CD14-positive monocyte (primary cell): ENCODE results near the gene DNAJB11. TPM values are rescaled to one million over a fixed set of nuclear protein-coding genes. Genes with fewer than 3 reads are reported as not detected.

ENCODE experiments used
- DNase-seq, 3 donors: peaks; one replicate each; pipeline ENCODE4 v3.0.0-alpha.2; 2011 to 2022
- H2AFZ ChIP-seq: 2 replicates; pipeline ENCODE4 v1.6.0; 2012; ENCODE audit warnings: mild to moderate bottlenecking, low read depth, low read length, inconsistent platforms; ENCODE audit not compliant: insufficient read depth, poor library complexity, severe bottlenecking
- H3K27ac ChIP-seq, 2 donors: 1 replicate in 1 of 2; 2 replicates in 1 of 2; pipeline ENCODE4 v1.5.1; 2012 to 2013; ENCODE audit warnings: low read length in 2 of 2, control low read depth in 1 of 2, inconsistent platforms in 1 of 2, low read depth in 1 of 2, mild to moderate bottlenecking in 1 of 2
- H3K27me3 ChIP-seq, 2 donors: one replicate each; pipeline versions ENCODE4 v1.6.0 to v1.6.1; 2011 to 2013; ENCODE audit warnings: low read length in 2 of 2; ENCODE audit not compliant: control insufficient read depth in 2 of 2, insufficient read depth in 2 of 2
- H3K36me3 ChIP-seq, 2 donors: replicated peaks in 1 of 2; 1 replicate in 1 of 2; 2 replicates in 1 of 2; pipeline versions ENCODE4 v1.5.1 to v1.6.1; 2012 to 2013; ENCODE audit warnings: low read length in 2 of 2, control low read depth in 1 of 2, inconsistent platforms in 1 of 2, mild to moderate bottlenecking in 1 of 2; ENCODE audit not compliant: insufficient read depth in 2 of 2, control insufficient read depth in 1 of 2
- H3K4me1 ChIP-seq, 2 donors: 1 replicate in 1 of 2; 2 replicates in 1 of 2; pipeline versions ENCODE4 v1.5.1 to v1.6.1; 2012 to 2013; ENCODE audit warnings: low read length in 2 of 2, control low read depth in 1 of 2, inconsistent platforms in 1 of 2, mild to moderate bottlenecking in 1 of 2, moderate library complexity in 1 of 2; ENCODE audit not compliant: insufficient read depth in 2 of 2, control insufficient read depth in 1 of 2
- H3K4me2 ChIP-seq: replicated peaks from 2 replicates; pipeline ENCODE3; 2012; ENCODE audit warnings: low read length, moderate library complexity, mild to moderate bottlenecking; ENCODE audit not compliant: poor library complexity, severe bottlenecking; ENCODE audit errors: extremely low read depth
- H3K4me3 ChIP-seq, 3 experiments: fragments of 200-600 bp in 1 of 3; sonication (generic) in 1 of 3; replicated peaks in 1 of 3; 1 replicate in 2 of 3; 2 replicates in 1 of 3; pipeline ENCODE4 v1.5.1; 2011 to 2013; ENCODE audit warnings: low read length in 3 of 3, mild to moderate bottlenecking in 3 of 3, control low read depth in 2 of 3, low read depth in 2 of 3, inconsistent platforms in 1 of 3, moderate library complexity in 1 of 3
- H3K79me2 ChIP-seq: 2 replicates; pipeline ENCODE4 v1.6.0; 2012; ENCODE audit warnings: mild to moderate bottlenecking, control low read depth, inconsistent platforms, low read length, moderate library complexity; ENCODE audit not compliant: insufficient read depth
- H3K9ac ChIP-seq: 2 replicates; pipeline ENCODE4 v1.6.0; 2017; ENCODE audit warnings: low read length, mild to moderate bottlenecking; ENCODE audit not compliant: insufficient read depth, poor library complexity, severe bottlenecking
- H3K9me3 ChIP-seq, 2 donors: replicated peaks in 1 of 2; 1 replicate in 1 of 2; 2 replicates in 1 of 2; pipeline versions ENCODE4 v1.5.1 to v1.6.1; 2012 to 2013; ENCODE audit warnings: low read length in 2 of 2, control low read depth in 1 of 2; ENCODE audit not compliant: control insufficient read depth in 1 of 2, insufficient read depth in 1 of 2
- H4K20me1 ChIP-seq: 2 replicates; pipeline ENCODE4 v1.6.0; 2012; ENCODE audit warnings: mild to moderate bottlenecking, low read length, control low read depth, moderate library complexity; ENCODE audit not compliant: insufficient read depth
- H3K27ac Mint-ChIP-seq, 7 donors: one replicate each; pipeline ENCODE4 v1.8.0; 2020; ENCODE audit warnings: mild to moderate bottlenecking in 7 of 7, mixed read lengths in 7 of 7, moderate library complexity in 6 of 7, inconsistent platforms in 2 of 7
- H3K27me3 Mint-ChIP-seq, 3 donors: one replicate each; pipeline ENCODE4 v1.8.0; 2021 to 2022; ENCODE audit warnings: low read depth in 3 of 3, mild to moderate bottlenecking in 3 of 3, mixed read lengths in 3 of 3, moderate library complexity in 3 of 3, inconsistent platforms in 1 of 3
- H3K36me3 Mint-ChIP-seq, 2 donors: one replicate each; pipeline ENCODE4 v1.8.0; 2020; ENCODE audit warnings: mixed read lengths in 2 of 2, inconsistent platforms in 1 of 2, mild to moderate bottlenecking in 1 of 2
- H3K4me1 Mint-ChIP-seq: one replicate; pipeline ENCODE4 v1.8.0; 2020; ENCODE audit warnings: mild to moderate bottlenecking, mixed read lengths
- H3K4me3 Mint-ChIP-seq, 2 donors: one replicate each; pipeline ENCODE4 v1.8.0; 2020; ENCODE audit warnings: mild to moderate bottlenecking in 2 of 2, mixed read lengths in 2 of 2, moderate library complexity in 1 of 2
- H3K9me3 Mint-ChIP-seq, 7 donors: one replicate each; pipeline ENCODE4 v1.8.0; 2020 to 2022; ENCODE audit warnings: mixed read lengths in 7 of 7, mild to moderate bottlenecking in 6 of 7, moderate library complexity in 6 of 7, inconsistent platforms in 2 of 7
- CTCF ChIP-seq: fragments of 200-600 bp; IDR thresholded peaks from one replicate; pipeline ENCODE4 v1.8.0; 2022; ENCODE audit warnings: antibody characterized with exemption, mild to moderate bottlenecking
- WGBS: methylation state at CpG from one replicate; pipeline ENCODE4 v1.1.5; 2013; ENCODE audit warnings: missing lambda C conversion rate; ENCODE audit not compliant: insufficient coverage; 5-methylcytosine and 5-hydroxymethylcytosine counted together
- intact Hi-C, 2 donors: fragments of 100-400 bp; cut with micrococcal nuclease; formaldehyde crosslinking; loops; one replicate each; pipeline versions ENCODE4 v1.15.0 to v1.15.1; 2023
- polyA plus RNA-seq, 3 donors: library from polyadenylated mRNA; depleted of rRNA in 1 of 3; unstranded in 2 of 3; stranded (reverse) in 1 of 3; fragments of 300-500 nt in 2 of 3; fragments of >200 nt in 1 of 3; fragmentation: Illumina TruSeq in 2 of 3; gene quantifications; 1 replicate in 2 of 3; 2 replicates in 1 of 3; pipeline ENCODE4 v1.2.3, GENCODE V29; 2012 to 2021

DNAJB11 gene
- polyA plus RNA-seq, 3 donors, result 32.5 to 45.8 (median 44.6) TPM

GRCh38 chr3:186598794-186599141, 28.2 kb downstream of the DNAJB11 start:
- no peaks in the 10 kb centered on the region for H3K9me3 ChIP-seq

GRCh38 chr3:186599142-186599784, 28.7 kb downstream of the DNAJB11 start:
- DNase-seq, result no peak
- Histone ChIP-seq H3K79me2 (no peaks in the 10 kb centered on the region), H3K4me2 (no peak overlapping the region), H3K4me3 (no peak overlapping the region), H3K9me3 (no peaks in the 10 kb centered on the region), H2AFZ (no peak overlapping the region), H3K36me3 (no peaks in the 10 kb centered on the region), H3K27ac (no peak overlapping the region), H3K9ac (no peak overlapping the region), H4K20me1 (no peaks in the 10 kb centered on the region), H3K4me1 (no peaks in the 10 kb centered on the region), H3K27me3 (no peaks in the 10 kb centered on the region)
- no peak for TF ChIP-seq CTCF
- Mint-ChIP-seq H3K9me3 (peaks cover 0 to 2% (median 1%) of the 10 kb centered on the region in 7 donors), H3K4me3 (no peak overlapping the region), H3K4me1 (peaks cover 3% of the 10 kb centered on the region), H3K27me3 (peaks cover 0 to 7% (median 7%) of the 10 kb centered on the region in 3 donors), H3K36me3 (no peaks in the 10 kb centered on the region), H3K27ac (no peak overlapping the region)
- intact Hi-C loops, result no loop called here
- 97% methylated on average over 7 of the region's 12 CpGs for WGBS

More at GRCh38 chr3:186598794-186599141, 28.2 kb downstream of the DNAJB11 start:
- no peak overlapping the region for H3K27ac ChIP-seq
- H2AFZ ChIP-seq, result no peak overlapping the region
- H3K4me3 ChIP-seq, result no peak overlapping the region
- H3K36me3 ChIP-seq, result no peaks in the 10 kb centered on the region
- H4K20me1 ChIP-seq, result no peaks in the 10 kb centered on the region
- H3K27ac Mint-ChIP-seq, result no peak overlapping the region
- 94% methylated on average over 2 of the region's 4 CpGs for WGBS
- no peak overlapping the region for H3K4me3 Mint-ChIP-seq
- peaks cover 0 to 7% (median 7%) of the 10 kb centered on the region in 3 donors for H3K27me3 Mint-ChIP-seq
- no peaks in the 10 kb centered on the region for H3K36me3 Mint-ChIP-seq
- no peak overlapping the region for H3K9ac ChIP-seq
- no peaks in the 10 kb centered on the region for H3K79me2 ChIP-seq
- H3K27me3 ChIP-seq, result no peaks in the 10 kb centered on the region
- H3K4me1 Mint-ChIP-seq, result peaks cover 3% of the 10 kb centered on the region
- TF ChIP-seq CTCF, result no peak
- H3K9me3 Mint-ChIP-seq, result peaks cover 0 to 2% (median 0%) of the 10 kb centered on the region in 7 donors
- no peak overlapping the region for H3K4me2 ChIP-seq
- no peaks in the 10 kb centered on the region for H3K4me1 ChIP-seq
- intact Hi-C loops, result no loop called here
- DNase-seq, result no peak
